SH-SY5Y (cell line): ENCODE results near the gene MBOAT2.

Source experiments
- GATA2 ChIP-seq: IDR thresholded peaks from 2 replicates; pipeline ENCODE4 v1.6.1; 2011; ENCODE audit warnings: mild to moderate bottlenecking, low read depth, low read length
- GATA3 ChIP-seq: IDR thresholded peaks from 2 replicates; pipeline ENCODE4 v1.6.1; 2011; ENCODE audit warnings: low read depth, mild to moderate bottlenecking, low read length, moderate library complexity

GRCh38 chr2:8877332-8877731 is 126.2 kb downstream of the MBOAT2 start:
- TF ChIP-seq GATA3 (no peak), GATA2 (no peak)
